Ishikawa (cell line): ENCODE measurements around the gene CLPX.

ENCODE experiments used
- CREB1 ChIP-seq: IDR thresholded peaks from 2 replicates; pipeline ENCODE4 v1.6.1; 2012; ENCODE audit warnings: low read depth
- EGR1 ChIP-seq: IDR thresholded peaks from 2 replicates; pipeline ENCODE4 v1.6.1; 2012
- EP300 ChIP-seq: IDR thresholded peaks from 2 replicates; pipeline ENCODE4 v1.6.1; 2012; ENCODE audit warnings: borderline replicate concordance
- FOXM1 ChIP-seq: IDR thresholded peaks from 2 replicates; pipeline ENCODE4 v1.6.1; 2012; ENCODE audit warnings: low read depth, borderline replicate concordance
- NFIC ChIP-seq: IDR thresholded peaks from 2 replicates; pipeline ENCODE4 v1.6.1; 2012
- RAD21 ChIP-seq: IDR thresholded peaks from 2 replicates; pipeline ENCODE4 v1.6.1; 2012; ENCODE audit warnings: low read depth
- TAF1 ChIP-seq: IDR thresholded peaks from 2 replicates; pipeline ENCODE4 v1.6.1; 2012; ENCODE audit warnings: low read depth, mild to moderate bottlenecking
- TCF12 ChIP-seq: IDR thresholded peaks from 2 replicates; pipeline ENCODE4 v1.6.1; 2012; ENCODE audit warnings: low read depth
- TEAD4 ChIP-seq: IDR thresholded peaks from 2 replicates; pipeline ENCODE4 v1.6.1; 2012
- YY1 ChIP-seq: IDR thresholded peaks from 2 replicates; pipeline ENCODE4 v1.6.1; 2012; ENCODE audit warnings: low read depth
- TF ChIP-seq, protein P1 (sequence below): IDR thresholded peaks from 2 replicates; pipeline ENCODE4 v1.6.1; 2012; ENCODE audit warnings: low read depth, mild to moderate bottlenecking
- TF ChIP-seq, protein P2 (sequence below): IDR thresholded peaks from 2 replicates; pipeline ENCODE4 v1.6.1; 2012
- TF ChIP-seq, protein P3 (sequence below): IDR thresholded peaks from 2 replicates; pipeline ENCODE4 v1.6.1; 2012

DNA sequence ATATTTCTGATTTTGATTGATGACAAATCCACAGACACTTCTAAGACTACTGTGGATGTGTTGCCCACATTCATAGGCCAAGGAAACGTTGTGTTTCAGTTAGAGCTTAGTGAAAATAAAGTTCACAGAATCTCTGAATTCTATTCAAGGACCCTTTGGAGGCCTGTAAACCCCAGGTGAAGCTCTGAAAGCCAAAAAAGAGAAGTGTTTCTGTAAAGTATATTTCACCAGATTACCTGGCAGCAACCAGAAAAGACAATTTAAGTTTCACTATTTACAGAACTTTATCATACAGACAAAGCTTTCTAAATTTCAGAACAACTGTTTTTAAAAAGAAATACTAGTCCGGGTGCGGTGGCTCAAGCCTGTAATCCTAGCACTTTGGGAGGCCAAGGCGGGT is 2.6 kb downstream of the CLPX start:
- TF ChIP-seq RAD21 = no peak
- no peak for TF ChIP-seq EP300
- TF ChIP-seq, protein P1, sequence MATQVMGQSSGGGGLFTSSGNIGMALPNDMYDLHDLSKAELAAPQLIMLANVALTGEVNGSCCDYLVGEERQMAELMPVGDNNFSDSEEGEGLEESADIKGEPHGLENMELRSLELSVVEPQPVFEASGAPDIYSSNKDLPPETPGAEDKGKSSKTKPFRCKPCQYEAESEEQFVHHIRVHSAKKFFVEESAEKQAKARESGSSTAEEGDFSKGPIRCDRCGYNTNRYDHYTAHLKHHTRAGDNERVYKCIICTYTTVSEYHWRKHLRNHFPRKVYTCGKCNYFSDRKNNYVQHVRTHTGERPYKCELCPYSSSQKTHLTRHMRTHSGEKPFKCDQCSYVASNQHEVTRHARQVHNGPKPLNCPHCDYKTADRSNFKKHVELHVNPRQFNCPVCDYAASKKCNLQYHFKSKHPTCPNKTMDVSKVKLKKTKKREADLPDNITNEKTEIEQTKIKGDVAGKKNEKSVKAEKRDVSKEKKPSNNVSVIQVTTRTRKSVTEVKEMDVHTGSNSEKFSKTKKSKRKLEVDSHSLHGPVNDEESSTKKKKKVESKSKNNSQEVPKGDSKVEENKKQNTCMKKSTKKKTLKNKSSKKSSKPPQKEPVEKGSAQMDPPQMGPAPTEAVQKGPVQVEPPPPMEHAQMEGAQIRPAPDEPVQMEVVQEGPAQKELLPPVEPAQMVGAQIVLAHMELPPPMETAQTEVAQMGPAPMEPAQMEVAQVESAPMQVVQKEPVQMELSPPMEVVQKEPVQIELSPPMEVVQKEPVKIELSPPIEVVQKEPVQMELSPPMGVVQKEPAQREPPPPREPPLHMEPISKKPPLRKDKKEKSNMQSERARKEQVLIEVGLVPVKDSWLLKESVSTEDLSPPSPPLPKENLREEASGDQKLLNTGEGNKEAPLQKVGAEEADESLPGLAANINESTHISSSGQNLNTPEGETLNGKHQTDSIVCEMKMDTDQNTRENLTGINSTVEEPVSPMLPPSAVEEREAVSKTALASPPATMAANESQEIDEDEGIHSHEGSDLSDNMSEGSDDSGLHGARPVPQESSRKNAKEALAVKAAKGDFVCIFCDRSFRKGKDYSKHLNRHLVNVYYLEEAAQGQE = no peak
- TF ChIP-seq FOXM1 = no peak
- no peak for TF ChIP-seq EGR1
- no peak for TF ChIP-seq CREB1
- TF ChIP-seq TEAD4 = no peak
- TF ChIP-seq, protein P2, sequence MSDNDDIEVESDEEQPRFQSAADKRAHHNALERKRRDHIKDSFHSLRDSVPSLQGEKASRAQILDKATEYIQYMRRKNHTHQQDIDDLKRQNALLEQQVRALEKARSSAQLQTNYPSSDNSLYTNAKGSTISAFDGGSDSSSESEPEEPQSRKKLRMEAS = no peak
- no peak for TF ChIP-seq TAF1
- no peak for TF ChIP-seq YY1
- TF ChIP-seq NFIC = no peak
- TF ChIP-seq, protein P3, sequence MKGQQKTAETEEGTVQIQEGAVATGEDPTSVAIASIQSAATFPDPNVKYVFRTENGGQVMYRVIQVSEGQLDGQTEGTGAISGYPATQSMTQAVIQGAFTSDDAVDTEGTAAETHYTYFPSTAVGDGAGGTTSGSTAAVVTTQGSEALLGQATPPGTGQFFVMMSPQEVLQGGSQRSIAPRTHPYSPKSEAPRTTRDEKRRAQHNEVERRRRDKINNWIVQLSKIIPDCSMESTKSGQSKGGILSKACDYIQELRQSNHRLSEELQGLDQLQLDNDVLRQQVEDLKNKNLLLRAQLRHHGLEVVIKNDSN = no peak
- TF ChIP-seq TCF12 = no peak
